Measurements from ENCODE around the gene COL10A1.

The COL10A1 gene

DNA sequence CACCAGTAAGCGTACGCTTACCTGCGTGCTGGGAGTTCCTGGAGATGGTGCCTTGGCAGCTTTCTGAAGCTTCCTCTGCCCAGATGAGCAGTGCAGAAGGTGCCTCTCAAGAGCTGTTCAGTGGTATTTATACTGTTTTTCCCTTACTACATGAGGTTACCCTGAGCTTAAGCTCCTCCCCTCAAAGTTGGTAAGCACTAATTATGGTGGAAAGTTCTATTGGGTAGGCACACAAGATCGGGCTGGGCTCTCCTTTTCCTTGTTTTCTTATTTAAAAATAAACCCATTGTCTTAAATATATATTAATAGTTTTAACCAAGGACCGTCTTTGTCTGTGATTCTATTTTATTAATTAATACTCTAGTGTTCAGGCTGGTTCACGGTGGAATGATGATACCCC lies at the start of gene COL10A1:
TSS of gene COL10A1 (minus strand) at position 101 of the 400 bp plus-strand sequence. CDS start 640 bp downstream, outside the sequence.
- no peak for DNase-seq

DNA sequence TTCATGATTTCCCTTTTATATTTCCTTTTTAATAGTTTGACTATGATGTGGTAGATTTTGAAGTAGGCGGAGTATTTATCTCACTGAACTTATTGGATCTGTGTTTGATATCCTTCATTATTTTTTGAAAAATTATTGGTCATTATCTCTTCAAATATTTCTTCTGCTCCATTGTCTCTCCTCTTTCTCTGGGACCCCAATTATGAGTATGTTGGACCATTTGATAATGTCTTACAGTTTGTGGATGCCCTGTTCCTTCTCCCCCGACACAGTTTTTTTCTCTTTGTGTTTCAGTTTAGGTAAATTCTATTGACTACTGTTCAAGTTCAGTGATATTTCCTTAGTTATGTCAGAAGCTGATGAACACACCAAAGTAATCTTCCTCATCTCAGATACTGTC lies 49.4 kb upstream of the COL10A1 start:
- no peak for DNase-seq

- DNase-seq, result no peak
Observed at GRCh38 chr6:116173928-116174327, 48.0 kb upstream of the COL10A1 start.

DNA sequence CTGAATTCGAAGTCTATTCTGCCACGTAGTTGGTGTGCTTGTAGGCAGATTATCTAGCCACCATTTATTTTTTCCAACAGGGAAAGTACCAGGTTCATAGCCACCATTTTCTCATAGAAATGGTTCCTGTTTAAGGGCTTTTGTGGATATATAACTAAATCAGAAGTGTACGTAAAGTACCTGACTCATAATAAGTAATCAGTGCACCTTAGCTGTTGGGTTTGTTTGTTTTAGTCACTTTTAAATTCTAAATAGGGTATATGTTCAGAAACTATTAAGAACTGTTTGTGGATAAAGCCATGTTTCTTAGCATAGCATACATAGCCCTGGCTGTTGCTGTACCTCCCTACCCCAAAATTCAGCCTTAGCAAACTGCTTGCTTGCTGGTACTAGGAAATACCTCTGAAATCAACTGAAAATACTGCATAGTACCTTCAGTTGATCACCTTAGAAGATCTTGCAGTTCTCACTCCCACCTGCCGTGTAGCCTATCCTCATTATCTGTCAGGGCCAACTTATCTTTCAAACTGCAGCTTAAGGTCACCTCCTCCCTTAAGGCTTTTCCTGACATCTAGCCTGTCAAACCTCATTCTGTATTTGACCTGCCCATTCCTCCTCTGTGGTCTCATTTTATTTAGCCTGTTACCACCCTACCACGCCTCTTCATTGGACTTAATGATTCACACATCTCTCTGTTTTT lies 44.6 kb upstream of the COL10A1 start:
- DNase-seq, result no peak

GRCh38 chr6:116169880-116170279 lies 43.9 kb upstream of the COL10A1 start:
- no peak for DNase-seq

GRCh38 chr6:116168148-116168547 lies 42.2 kb upstream of the COL10A1 start:
- no peak for DNase-seq

DNA sequence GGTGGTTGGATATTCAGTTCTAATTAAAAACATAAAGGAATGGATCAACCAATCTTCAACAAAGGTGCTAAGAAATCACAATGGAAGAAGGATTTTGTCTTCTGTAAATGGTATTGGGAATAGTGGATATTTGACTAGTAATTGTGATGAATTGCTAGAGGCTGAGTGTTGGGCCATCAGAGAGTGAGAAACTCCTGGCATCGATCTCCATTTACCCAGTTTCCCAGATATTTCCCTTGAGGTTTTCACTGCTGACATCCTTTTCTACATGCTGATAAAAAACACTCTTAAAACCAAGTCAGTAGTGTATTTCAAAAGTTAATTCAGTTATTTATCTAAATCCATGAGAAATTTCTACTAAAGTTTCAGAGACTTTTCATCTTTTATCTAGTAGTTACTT lies 40.4 kb upstream of the COL10A1 start:
- no peak for DNase-seq

DNA sequence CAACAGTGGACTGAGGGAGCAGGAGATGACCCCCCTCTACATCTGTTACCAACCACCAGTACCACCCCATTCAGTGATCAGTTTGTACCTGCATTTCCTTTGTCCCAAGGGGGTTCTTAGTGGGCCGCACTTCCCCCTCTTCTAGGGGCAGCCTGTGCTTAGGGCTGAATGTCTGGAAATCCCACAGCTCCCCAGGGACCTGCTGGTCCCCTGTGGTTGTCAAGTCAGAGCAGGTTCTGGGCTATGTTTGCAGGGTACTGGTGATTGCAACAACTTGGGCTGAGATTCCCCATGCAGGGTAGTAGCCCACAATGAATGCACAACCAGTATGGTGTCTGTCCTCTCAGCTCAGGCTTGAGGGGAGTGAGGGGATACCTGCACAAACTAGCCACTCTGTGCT lies 39.7 kb upstream of the COL10A1 start:
- DNase-seq, result no peak

DNA sequence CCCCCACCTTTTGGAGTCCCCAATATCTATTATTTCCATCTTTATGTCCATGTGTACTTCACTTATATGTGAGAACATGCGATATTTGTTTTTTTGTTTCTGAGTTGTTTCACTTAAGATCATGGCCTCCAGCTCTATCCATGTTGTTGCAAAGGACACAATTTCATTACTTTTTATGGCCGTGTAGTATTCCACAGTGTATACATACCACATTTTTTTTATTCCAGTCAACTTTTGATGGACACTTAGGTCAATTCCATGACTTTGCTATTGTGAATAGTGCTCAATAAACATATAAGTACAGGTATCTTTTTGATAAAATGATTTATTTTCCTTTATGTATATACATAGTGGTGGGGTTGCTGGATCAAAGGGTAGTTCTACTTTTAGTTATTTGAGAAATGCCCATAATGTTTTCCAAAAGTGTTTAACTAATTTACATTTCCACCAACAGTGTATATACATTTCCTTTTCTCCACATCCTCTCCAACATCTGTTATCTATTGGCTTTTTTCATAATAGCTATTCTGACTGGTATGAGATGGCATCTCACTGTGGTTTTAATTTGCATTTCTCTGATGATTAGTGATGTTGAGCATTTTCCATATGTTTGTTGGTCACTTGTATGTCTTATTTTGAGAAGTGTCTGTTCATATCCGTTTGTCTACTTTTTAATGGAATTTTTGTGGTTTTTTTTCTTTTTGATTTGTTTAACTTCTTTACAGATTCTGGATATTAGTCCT lies 34.0 kb upstream of the COL10A1 start:
- no peak for DNase-seq

DNA sequence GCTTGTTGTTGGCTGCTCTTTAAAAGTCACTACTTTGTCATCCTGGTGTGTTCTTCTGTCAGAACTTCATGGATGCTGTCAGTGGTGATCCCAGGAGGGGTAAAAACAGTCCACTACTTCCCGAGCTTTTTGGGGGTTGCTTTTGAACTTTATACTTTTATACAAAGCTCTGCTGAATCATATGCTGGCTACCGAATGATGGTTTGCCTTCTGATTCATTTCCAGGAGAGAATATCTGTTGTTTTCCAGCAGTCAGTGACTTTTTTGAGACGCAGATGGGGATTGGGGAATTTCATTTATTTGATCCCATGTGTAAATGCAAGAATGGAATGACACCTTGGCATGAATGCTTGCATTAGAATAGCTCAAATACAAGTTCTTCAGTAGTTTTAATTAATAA lies 32.7 kb upstream of the COL10A1 start:
- DNase-seq, result no peak

- DNase-seq, result no peak
Observed at GRCh38 chr6:116157391-116157790, 31.5 kb upstream of the COL10A1 start.

DNA sequence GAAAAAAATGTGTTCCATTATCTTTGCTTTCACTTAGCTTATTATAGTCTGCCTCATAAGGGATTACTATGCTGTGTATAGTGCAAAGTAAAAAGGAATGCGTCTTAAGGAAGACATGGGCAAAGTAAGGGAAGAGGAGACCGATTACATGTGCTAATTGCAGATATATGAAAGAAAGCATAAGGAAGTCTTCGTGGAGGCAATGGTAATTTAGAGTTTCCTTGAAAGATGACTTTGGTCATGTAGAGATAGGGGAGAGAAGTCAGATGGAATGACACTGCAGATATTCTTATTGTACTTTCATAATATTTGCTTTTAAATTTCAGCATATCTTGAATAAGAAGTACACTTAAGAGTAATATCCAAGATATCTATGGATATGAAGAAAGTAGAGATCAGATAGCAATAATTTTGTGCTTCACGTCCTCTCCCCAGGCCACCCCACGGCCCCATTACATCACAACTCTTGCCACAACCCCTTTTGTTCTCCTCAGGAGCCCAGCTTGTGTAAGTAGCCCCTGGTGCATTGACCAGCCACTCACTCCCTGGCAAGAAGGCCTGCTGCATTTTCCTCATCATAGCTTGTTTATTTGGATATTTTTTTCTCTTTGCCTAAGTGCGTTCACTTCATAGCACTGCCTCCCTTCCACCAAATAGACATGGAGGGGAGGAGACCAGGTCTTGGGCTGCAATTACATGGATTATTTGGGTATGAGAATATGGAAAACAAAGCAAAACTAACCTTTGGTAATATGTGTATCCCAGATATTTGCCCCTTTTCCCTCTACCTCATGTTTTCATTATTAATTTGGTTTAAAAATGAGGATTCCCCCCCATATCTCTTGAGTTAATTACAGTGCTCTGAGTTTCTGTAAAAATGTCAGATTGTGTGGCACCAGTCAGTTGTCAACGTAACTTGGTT lies 30.7 kb upstream of the COL10A1 start:
- no peak for DNase-seq

GRCh38 chr6:116154887-116155286 lies 29.0 kb upstream of the COL10A1 start:
- DNase-seq, result no peak

DNA sequence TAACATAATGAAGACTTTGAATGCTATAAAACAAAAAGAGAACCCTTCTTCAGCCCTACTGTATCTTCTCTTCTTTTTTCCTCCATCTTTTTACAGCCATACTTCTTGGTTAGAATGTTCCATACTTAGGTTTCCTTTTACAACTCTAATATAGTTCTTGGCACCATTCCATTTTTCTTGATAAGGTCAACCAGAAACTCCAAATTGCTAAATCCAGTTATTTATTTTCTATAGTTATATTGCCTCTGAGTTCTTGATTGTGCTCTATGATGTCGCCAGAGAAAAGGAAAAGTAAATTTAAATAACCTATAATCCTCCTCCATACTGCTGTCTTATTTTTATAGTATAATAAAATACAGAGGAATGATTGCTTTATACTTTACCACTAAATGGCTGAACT lies 26.7 kb upstream of the COL10A1 start:
- no peak for DNase-seq

DNA sequence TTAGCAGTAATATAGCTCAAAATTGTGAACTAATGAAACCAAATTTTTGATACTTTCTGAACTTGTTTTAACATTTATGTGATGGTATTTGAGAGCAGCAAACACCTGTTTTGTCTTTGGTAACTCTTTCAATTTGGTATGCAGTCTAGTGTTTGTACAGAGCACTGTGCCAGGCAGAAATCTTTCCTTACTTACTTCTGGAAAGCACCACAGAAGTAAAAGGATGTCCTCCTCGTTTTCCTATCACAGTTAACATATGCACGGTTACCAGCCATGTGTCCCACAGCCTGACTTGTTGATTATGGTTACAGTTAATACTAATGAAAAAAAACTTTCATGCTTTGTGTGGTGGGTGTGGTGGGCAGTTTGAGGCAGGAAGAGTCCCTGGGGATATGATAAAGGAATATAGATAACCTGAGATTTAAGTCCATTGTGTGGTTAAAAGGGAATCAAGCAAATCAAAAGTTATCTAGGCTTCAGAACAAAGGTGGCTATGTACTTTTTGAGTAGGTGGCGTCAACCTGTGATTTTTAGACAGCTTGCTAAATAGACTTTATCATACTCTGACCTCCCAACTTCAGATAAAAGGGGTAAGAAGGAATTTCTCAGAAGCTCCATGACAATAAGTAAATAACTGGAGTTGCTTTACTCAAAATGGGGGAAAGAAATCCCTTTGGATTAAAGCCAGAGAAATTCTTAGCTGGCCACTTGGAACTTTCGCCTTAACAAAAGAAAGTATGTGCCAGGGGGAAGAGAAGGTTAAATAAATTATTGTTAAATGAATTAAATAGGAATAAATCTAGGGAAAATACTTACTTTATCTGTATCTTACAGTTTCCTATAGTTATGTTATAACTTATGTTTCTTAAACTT lies 20.1 kb upstream of the COL10A1 start:
- DNase-seq, result no peak

DNA sequence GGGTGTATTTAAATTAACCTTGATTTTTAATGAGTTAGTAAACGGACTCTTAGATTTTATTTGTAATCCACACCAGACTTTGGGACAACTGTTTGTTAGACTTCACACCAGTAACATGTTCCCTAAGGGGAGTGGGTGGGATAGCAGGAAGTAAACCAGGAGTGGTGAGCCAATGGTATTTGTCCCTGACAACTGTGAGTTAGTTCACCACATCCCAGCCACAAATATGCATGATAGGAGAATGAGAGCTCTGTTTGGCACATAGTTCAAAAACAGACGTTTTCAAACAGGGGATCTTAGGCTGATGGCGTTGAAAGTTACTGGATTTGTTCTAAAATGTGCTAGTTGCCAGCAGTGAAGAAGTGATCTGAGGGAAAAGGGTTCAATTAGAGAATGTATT lies 18.7 kb upstream of the COL10A1 start:
- no peak for DNase-seq

- no peak for DNase-seq
Observed at GRCh38 chr6:116139917-116140316, 14.0 kb upstream of the COL10A1 start.

DNA sequence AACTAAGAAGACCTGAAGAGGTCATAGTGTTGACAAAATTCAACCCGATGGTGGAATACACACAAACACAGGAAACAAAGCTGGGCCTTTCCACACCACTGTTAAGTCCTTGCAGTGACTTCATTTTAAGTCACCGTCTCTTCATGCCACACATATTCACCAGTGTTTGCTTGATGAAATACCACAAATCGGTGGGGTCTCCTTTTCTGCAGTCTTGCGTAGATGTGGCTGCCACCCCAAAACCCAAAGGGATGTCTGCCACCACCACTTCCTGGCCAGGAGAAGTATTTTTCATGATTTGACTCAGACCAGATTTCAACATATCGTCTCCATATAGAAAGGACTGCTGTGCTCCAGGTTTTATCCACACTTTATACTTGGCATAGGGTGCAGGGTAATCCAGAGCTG lies 11.0 kb upstream of the COL10A1 start:
- DNase-seq, result no peak

DNA sequence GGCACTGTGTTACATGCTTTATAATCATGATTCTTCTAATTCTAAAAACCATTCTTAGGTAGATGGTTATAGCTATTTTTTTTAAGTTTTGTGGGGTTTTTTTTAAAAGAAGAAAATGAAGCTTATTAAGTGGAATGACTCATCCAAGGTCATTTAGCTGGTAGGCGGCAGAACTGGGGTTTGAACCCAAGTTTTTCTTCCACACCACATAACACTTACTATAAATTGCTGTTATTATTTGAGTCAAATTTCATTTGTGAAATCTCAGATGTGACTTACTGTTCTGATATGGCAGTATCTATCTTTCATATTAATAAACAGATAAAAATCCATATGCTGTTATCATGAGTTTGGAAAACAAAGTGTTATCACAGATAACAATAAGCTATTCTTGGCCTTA lies 10.4 kb upstream of the COL10A1 start:
- no peak for DNase-seq

GRCh38 chr6:116133453-116133852 lies 7.5 kb upstream of the COL10A1 start:
- no peak for DNase-seq

DNA sequence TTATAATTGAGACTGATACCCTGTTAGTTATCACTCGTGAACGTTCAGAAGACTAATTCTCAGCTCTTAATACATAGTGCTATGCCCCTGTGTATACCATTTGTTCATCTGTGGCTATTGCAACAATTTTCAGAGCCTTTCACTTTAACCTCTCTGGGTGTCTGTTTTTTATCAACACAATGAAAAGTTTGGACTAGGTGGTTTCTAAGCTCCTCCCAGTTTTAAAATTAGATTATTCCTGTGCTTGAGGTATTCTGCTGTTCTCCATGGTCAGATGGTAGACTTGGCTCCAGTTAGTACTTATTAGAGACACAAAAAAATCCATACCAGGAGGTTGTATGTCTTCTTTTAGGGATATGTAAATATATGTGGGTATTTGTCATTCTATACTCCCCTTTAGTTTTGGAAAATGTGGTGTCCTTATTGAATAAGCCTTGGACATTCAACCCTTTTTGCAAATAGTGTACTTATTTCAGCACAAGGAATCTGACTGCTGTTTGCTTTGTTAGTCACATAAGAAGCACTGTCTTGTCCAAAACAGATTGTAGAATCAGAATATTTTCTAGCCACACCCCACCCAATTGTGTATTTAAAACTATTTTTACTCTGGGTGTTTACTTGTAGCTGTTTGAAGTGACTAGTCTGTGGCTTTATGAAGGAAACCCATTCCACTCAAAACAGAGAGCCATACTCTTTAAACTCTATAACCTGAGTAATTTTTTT lies 2.0 kb upstream of the COL10A1 start:
- no peak for DNase-seq

- DNase-seq, result no peak
Observed at GRCh38 chr6:116120430-116120829, 5.5 kb downstream of the COL10A1 start.
